MCF 10A (cell line): ENCODE results near the gene RBPJL. TPM values are rescaled to one million over a fixed set of nuclear protein-coding genes. Genes with fewer than 3 reads are reported as not detected.

Source experiments
- BruUV-seq: library from RNA; stranded (reverse); fragments of 400-500 nt; replicated peaks from 2 replicates; lab custom pipeline; 2021; lab: Mats Ljungman, UMichigan
- CTCF ChIA-PET: fragments of 300-600 bp; sonication (Branson Sonifier 250); formaldehyde crosslinking; extraction: SDS; loops from one replicate; lab custom pipeline; 2021; ENCODE audit warnings: antibody characterized with exemption, inconsistent platforms; lab: Yijun Ruan, JAX
- POLR2A ChIA-PET: fragments of 300-600, 350-650 bp; sonication (Branson Sonifier 250); formaldehyde crosslinking; extraction: SDS; loops from one replicate; lab custom pipeline; 2020; ENCODE audit warnings: antibody characterized with exemption, inconsistent platforms; lab: Yijun Ruan, JAX
- DNase-seq: peaks from one replicate; pipeline ENCODE4 v3.0.0-alpha.2; 2018; ENCODE audit not compliant: unreplicated experiment
- H3K27ac Mint-ChIP-seq: one replicate; pipeline ENCODE4 v1.8.0; 2022; ENCODE audit warnings: mild to moderate bottlenecking, low read depth, mixed read lengths; ENCODE audit not compliant: unreplicated experiment
- H3K27me3 Mint-ChIP-seq: one replicate; pipeline ENCODE4 v1.8.0; 2022; ENCODE audit warnings: mixed read lengths; ENCODE audit not compliant: insufficient read depth, unreplicated experiment
- H3K36me3 Mint-ChIP-seq: one replicate; pipeline ENCODE4 v1.8.0; 2022; ENCODE audit warnings: mild to moderate bottlenecking, moderate library complexity, mixed read lengths; ENCODE audit not compliant: insufficient read depth, unreplicated experiment
- H3K4me1 Mint-ChIP-seq: one replicate; pipeline ENCODE4 v1.8.0; 2022; ENCODE audit warnings: mixed read lengths; ENCODE audit not compliant: insufficient read depth, unreplicated experiment
- H3K4me3 Mint-ChIP-seq: one replicate; pipeline ENCODE4 v1.8.0; 2022; ENCODE audit warnings: mild to moderate bottlenecking, moderate library complexity, mixed read lengths; ENCODE audit not compliant: unreplicated experiment
- H3K9me3 Mint-ChIP-seq: one replicate; pipeline ENCODE4 v1.8.0; 2022; ENCODE audit warnings: mixed read lengths; ENCODE audit not compliant: unreplicated experiment
- intact Hi-C: fragments of 100-400 bp; cut with micrococcal nuclease; formaldehyde crosslinking; loops from 2 replicates; pipeline ENCODE4 v1.14.1; 2022
- total RNA-seq: library from RNA; stranded (reverse); gene quantifications from 2 replicates; pipeline ENCODE4 v1.2.3, GENCODE V29; 2022
- TF ChIP-seq, protein P1 (sequence below): fragments of 200-600 bp; IDR thresholded peaks from one replicate; pipeline ENCODE4 v1.8.0; 2022; ENCODE audit warnings: antibody characterized with exemption, mild to moderate bottlenecking; ENCODE audit not compliant: unreplicated experiment

Gene RBPJL
- total RNA-seq, 1 experiment from 2014 or later: not detected

DNA sequence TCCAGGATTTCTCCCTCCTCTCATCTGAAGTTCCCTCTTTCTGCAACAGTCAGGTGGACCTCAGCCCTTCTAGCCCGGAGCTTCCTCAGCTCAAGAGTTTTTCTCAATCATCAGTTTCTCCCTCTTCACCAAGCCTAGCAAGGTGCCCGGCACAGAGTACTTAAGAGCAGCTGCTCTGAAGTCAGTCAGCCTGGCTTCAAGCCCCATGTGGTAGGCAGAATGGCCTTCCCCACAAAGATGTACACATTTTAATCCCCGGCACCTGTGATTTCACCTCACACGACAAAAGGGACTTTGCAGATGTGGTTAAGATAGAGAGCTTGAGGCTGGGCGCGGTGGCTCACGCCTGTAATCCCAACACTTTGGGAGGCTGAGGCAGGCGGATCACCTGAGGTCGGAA is 15.1 kb upstream of the RBPJL start:
- H3K36me3 Mint-ChIP-seq: no peaks in the 10 kb centered on the region
- no peak for DNase-seq
- TF ChIP-seq, protein P1, sequence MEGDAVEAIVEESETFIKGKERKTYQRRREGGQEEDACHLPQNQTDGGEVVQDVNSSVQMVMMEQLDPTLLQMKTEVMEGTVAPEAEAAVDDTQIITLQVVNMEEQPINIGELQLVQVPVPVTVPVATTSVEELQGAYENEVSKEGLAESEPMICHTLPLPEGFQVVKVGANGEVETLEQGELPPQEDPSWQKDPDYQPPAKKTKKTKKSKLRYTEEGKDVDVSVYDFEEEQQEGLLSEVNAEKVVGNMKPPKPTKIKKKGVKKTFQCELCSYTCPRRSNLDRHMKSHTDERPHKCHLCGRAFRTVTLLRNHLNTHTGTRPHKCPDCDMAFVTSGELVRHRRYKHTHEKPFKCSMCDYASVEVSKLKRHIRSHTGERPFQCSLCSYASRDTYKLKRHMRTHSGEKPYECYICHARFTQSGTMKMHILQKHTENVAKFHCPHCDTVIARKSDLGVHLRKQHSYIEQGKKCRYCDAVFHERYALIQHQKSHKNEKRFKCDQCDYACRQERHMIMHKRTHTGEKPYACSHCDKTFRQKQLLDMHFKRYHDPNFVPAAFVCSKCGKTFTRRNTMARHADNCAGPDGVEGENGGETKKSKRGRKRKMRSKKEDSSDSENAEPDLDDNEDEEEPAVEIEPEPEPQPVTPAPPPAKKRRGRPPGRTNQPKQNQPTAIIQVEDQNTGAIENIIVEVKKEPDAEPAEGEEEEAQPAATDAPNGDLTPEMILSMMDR: no peak
- peaks cover 12% of the 10 kb centered on the region for H3K4me1 Mint-ChIP-seq
- ChIA-PET POLR2A (interaction anchor here (0.5 to 3.8 kb wide), 11 partner anchors 32 to 1416 kb away, joined by 3 to 23 read pairs (median 5); partner anchors contain the start of gene SLPI), CTCF (interaction anchor here (0.5 to 7.9 kb wide), 60 partner anchors 10 to 1058 kb away, joined by 3 to 167 read pairs (median 8); partner anchors contain the start of genes RBPJL, SEMG2, SLPI and WFDC5)
- H3K27me3 Mint-ChIP-seq: no peaks in the 10 kb centered on the region
- H3K27ac Mint-ChIP-seq: no peak overlapping the region
- BruUV-seq: no TSS peak
- H3K4me3 Mint-ChIP-seq: no peak overlapping the region
- intact Hi-C loops: loop anchor here (1.0 to 5.0 kb wide), 6 partner anchors 152 to 404 kb away; partner anchors contain the start of genes WFDC12 and YWHAB
- no peaks in the 10 kb centered on the region for H3K9me3 Mint-ChIP-seq

DNA sequence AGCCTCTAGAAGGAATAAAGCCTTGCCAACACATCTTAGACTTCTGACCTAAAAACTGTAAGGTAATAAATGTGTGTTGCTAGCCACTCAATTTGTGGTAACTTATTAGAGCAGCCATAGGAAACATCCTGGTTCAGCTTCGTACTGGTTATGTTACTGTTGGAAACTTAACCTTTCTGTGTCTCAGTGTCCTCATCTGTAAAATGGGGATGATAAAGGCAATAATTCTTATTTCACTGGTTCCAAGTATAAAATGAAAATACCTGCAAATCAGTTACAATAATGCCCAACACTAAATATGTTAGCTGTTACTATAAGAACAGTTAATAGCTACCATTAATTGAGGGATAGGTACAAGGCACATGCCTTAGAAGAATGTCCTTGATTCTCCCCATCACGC is 14.3 kb upstream of the RBPJL start:
- intact Hi-C loops: loop anchor here (5.0 kb wide), 2 partner anchors 170 to 405 kb away; partner anchors contain the start of genes WFDC12 and YWHAB
- Mint-ChIP-seq H3K4me3 (peak overlapping the region; percentile 64), H3K9me3 (no peaks in the 10 kb centered on the region), H3K4me1 (peaks cover 12% of the 10 kb centered on the region), H3K36me3 (no peaks in the 10 kb centered on the region), H3K27ac (no peak overlapping the region), H3K27me3 (no peaks in the 10 kb centered on the region)
- CTCF ChIA-PET: interaction anchor here (0.6 to 7.9 kb wide), 44 partner anchors 10 to 479 kb away, joined by 3 to 167 read pairs (median 14); partner anchors contain the start of genes SLPI and WFDC5
- TF ChIP-seq, protein P1: no peak
- DNase-seq: no peak
- POLR2A ChIA-PET: interaction anchor here (0.5 to 3.8 kb wide), 7 partner anchors 33 to 1115 kb away, joined by 3 to 23 read pairs (median 5); partner anchors contain the start of gene SLPI
- no TSS peak for BruUV-seq

DNA sequence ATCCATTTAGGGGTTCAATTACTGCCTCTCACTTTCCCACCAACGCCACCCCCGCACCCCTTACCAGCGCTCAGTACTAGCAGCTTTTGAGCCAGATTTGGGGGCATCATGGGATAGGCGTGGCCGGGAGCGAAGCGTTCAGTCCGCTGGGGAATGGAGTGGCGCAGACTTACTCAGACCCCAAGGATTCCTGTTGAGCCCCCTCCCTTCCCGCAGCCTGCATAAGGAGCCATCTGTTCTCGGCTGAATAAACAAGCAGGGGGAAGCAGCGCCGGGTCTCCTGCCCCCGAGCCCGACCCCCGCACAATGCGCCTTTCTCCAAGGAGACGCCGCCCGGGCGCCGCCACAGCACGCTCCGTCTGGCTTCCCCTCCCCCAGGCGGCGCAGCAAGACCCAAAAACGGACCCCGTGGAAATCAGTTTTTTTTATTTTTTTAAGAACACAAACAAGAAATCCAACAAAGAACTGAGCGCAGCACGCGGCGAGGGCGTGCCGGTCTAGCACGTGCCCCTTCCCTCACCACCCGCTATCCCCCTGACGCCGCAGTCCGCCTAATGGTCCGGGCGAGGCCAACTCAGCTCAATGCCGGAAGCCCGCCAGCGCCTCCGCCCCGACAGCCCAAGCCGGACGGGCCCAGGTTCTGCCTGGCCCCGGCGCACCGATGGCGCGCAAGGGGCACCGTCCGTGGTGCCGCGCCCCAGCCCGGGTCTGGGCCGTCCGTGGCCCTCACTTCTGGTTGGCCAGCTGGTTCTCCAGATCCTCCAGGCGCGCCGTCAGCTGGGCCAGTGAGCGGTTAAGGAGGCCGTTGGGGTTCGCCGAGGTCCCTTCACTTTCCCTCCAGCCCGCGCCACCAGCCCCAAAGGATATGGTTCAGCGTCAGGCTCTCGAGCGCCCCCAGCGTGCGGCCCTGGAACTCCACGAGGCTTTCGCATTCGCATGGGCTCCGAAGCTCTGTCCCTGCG is 13.3 kb upstream of the RBPJL start:
- Mint-ChIP-seq H3K4me1 (peaks cover 12% of the 10 kb centered on the region), H3K9me3 (no peaks in the 10 kb centered on the region), H3K27me3 (no peaks in the 10 kb centered on the region), H3K27ac (no peak overlapping the region), H3K4me3 (peak overlapping the region; percentile 64), H3K36me3 (no peaks in the 10 kb centered on the region)
- ChIA-PET CTCF (interaction anchor here (0.6 to 7.9 kb wide), 103 partner anchors 7 to 1380 kb away, joined by 3 to 167 read pairs (median 5); partner anchors contain the start of genes KCNS1, MATN4, RBPJL and SEMG1), POLR2A (interaction anchor here (0.5 to 2.0 kb wide), 18 partner anchors 24 to 1114 kb away, joined by 3 to 11 read pairs (median 3); partner anchors contain the start of gene SLPI)
- DNase-seq: peak; percentile 79
- TF ChIP-seq, protein P1: peak; percentile 97
- intact Hi-C loops: loop anchor here (5.0 kb wide), 2 partner anchors 171 to 406 kb away; partner anchors contain the start of genes WFDC12 and YWHAB
- no TSS peak for BruUV-seq
